Hepatocyte (in vitro differentiated cells): ENCODE results near the gene CAND1. TPM values are rescaled to one million over a fixed set of nuclear protein-coding genes. Genes with fewer than 3 reads are reported as not detected.

Experiments used
- DNase-seq: peaks from one replicate; pipeline ENCODE4 v3.0.0-alpha.2; 2016; ENCODE audit warnings: low spot score
- H2AFZ ChIP-seq: fragments of 200-600 bp; sonication (generic); 2 replicates; pipeline ENCODE4 v1.6.0; 2016; ENCODE audit warnings: antibody characterized with exemption, mild to moderate bottlenecking
- H3K27ac ChIP-seq: fragments of 200-600 bp; sonication (generic); 2 replicates; pipeline ENCODE4 v1.5.1; 2016; ENCODE audit warnings: mild to moderate bottlenecking
- H3K27me3 ChIP-seq: fragments of 200-600 bp; sonication (generic); 2 replicates; pipeline ENCODE4 v1.6.1; 2016
- H3K36me3 ChIP-seq: fragments of 200-600 bp; sonication (generic); replicated peaks from 2 replicates; pipeline ENCODE4 v1.5.1; 2016; ENCODE audit warnings: low read depth; ENCODE audit not compliant: insufficient read depth
- H3K4me1 ChIP-seq: fragments of 200-600 bp; sonication (generic); 2 replicates; pipeline ENCODE4 v1.5.1; 2016; ENCODE audit warnings: mild to moderate bottlenecking, moderate library complexity; ENCODE audit not compliant: insufficient read depth
- H3K4me2 ChIP-seq: fragments of 200-600 bp; sonication (generic); 2 replicates; pipeline ENCODE4 v1.6.0; 2016
- H3K4me3 ChIP-seq: fragments of 200-600 bp; sonication (generic); 2 replicates; pipeline ENCODE4 v1.5.1; 2016; ENCODE audit warnings: mild to moderate bottlenecking
- H3K79me2 ChIP-seq: fragments of 200-600 bp; sonication (generic); 2 replicates; pipeline ENCODE4 v1.6.0; 2017; ENCODE audit warnings: mild to moderate bottlenecking
- H3K9me2 ChIP-seq: fragments of 200-600 bp; sonication (generic); replicated peaks from 2 replicates; pipeline ENCODE4 v1.6.0; 2017; ENCODE audit warnings: mild to moderate bottlenecking; ENCODE audit not compliant: insufficient read depth
- H3K9me3 ChIP-seq: fragments of 200-600 bp; sonication (generic); 2 replicates; pipeline ENCODE4 v1.5.1; 2016; ENCODE audit warnings: low read depth, mild to moderate bottlenecking
- H4K20me1 ChIP-seq: fragments of 200-600 bp; sonication (generic); 2 replicates; pipeline ENCODE4 v1.6.0; 2016; ENCODE audit warnings: mild to moderate bottlenecking; ENCODE audit not compliant: insufficient read depth, poor library complexity, severe bottlenecking
- EZH2 ChIP-seq: fragments of 200-600 bp; sonication (generic); IDR thresholded peaks from 2 replicates; pipeline ENCODE4 v1.6.1; 2016; ENCODE audit warnings: antibody characterized with exemption, mild to moderate bottlenecking, borderline replicate concordance
- EZH2phosphoT487 ChIP-seq: fragments of 200-600 bp; sonication (generic); IDR thresholded peaks from one replicate; pipeline ENCODE4 v1.6.1; 2018; ENCODE audit warnings: antibody characterized with exemption, mild to moderate bottlenecking, low read depth, moderate library complexity; ENCODE audit not compliant: unreplicated experiment, severe bottlenecking
- WGBS: methylation state at CpG from one replicate; pipeline ENCODE4 v1.1.6; 2016; ENCODE audit warnings: low lambda C conversion rate; ENCODE audit errors: missing lambda C conversion rate; 5-methylcytosine and 5-hydroxymethylcytosine counted together
- polyA plus RNA-seq: library from polyadenylated mRNA; unstranded; fragments of >200 nt; fragmentation: Nextera tagmentation; extraction: Ambion mirVana; gene quantifications from 2 replicates; pipeline ENCODE4 v1.2.1, GENCODE V29; 2016
- total RNA-seq: library from RNA; depleted of rRNA; stranded (reverse); fragments of >200 nt; gene quantifications from 2 replicates; pipeline ENCODE4 v1.2.3, GENCODE V29; 2014
- TF ChIP-seq, protein P1 (sequence below): fragments of 200-600 bp; sonication (generic); IDR thresholded peaks from 2 replicates; pipeline ENCODE4 v1.5.1; 2016; ENCODE audit warnings: antibody characterized with exemption, mild to moderate bottlenecking; ENCODE audit not compliant: poor library complexity

CAND1 gene
- total and polyA plus RNA-seq, 2 experiments from 2014 or later, result 113 to 130 TPM

DNA sequence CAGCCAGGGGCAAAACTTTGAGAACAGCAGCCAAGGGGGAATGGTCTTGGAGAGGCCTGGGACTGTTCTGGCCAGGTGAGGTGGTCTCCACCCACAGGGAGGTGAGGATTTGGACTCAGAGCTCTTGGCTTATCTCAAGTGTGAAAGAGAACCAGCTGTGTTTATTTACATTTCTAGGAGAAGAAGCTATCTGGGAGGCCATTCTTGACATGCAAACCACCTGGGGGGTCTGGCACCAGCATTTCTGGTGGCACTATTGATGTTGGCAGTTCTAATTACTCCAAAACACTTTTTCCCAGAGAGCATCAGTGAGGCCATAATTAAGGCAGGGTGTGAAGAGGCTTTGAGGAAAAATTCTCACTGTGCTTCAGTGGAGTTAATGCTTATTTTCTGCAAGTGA is 95.1 kb downstream of the CAND1 start:
- Histone ChIP-seq H4K20me1 (no peaks in the 10 kb centered on the region), H3K9me3 (no peaks in the 10 kb centered on the region), H3K27ac (no peak overlapping the region), H3K4me2 (no peak overlapping the region), H3K27me3 (no peaks in the 10 kb centered on the region), H3K79me2 (no peaks in the 10 kb centered on the region), H2AFZ (no peak overlapping the region), H3K36me3 (no peaks in the 10 kb centered on the region), H3K9me2 (no peaks in the 10 kb centered on the region), H3K4me1 (no peaks in the 10 kb centered on the region), H3K4me3 (no peak overlapping the region)
- TF ChIP-seq, protein P1, sequence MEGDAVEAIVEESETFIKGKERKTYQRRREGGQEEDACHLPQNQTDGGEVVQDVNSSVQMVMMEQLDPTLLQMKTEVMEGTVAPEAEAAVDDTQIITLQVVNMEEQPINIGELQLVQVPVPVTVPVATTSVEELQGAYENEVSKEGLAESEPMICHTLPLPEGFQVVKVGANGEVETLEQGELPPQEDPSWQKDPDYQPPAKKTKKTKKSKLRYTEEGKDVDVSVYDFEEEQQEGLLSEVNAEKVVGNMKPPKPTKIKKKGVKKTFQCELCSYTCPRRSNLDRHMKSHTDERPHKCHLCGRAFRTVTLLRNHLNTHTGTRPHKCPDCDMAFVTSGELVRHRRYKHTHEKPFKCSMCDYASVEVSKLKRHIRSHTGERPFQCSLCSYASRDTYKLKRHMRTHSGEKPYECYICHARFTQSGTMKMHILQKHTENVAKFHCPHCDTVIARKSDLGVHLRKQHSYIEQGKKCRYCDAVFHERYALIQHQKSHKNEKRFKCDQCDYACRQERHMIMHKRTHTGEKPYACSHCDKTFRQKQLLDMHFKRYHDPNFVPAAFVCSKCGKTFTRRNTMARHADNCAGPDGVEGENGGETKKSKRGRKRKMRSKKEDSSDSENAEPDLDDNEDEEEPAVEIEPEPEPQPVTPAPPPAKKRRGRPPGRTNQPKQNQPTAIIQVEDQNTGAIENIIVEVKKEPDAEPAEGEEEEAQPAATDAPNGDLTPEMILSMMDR, result no peak
- TF ChIP-seq EZH2phosphoT487 (no peak), EZH2 (no peak)
- no peak for DNase-seq

GRCh38 chr12:67365131-67365530 is 96.0 kb downstream of the CAND1 start:
- Histone ChIP-seq H4K20me1 (no peaks in the 10 kb centered on the region), H3K36me3 (no peaks in the 10 kb centered on the region), H3K4me1 (no peaks in the 10 kb centered on the region), H3K9me2 (no peaks in the 10 kb centered on the region), H3K27me3 (no peaks in the 10 kb centered on the region), H3K4me2 (no peak overlapping the region), H3K27ac (no peak overlapping the region), H3K4me3 (no peak overlapping the region), H3K9me3 (no peaks in the 10 kb centered on the region), H3K79me2 (no peaks in the 10 kb centered on the region), H2AFZ (no peak overlapping the region)
- DNase-seq, result no peak
- no peak for TF ChIP-seq EZH2phosphoT487
- no peak for TF ChIP-seq EZH2
- TF ChIP-seq, protein P1, result no peak

DNA sequence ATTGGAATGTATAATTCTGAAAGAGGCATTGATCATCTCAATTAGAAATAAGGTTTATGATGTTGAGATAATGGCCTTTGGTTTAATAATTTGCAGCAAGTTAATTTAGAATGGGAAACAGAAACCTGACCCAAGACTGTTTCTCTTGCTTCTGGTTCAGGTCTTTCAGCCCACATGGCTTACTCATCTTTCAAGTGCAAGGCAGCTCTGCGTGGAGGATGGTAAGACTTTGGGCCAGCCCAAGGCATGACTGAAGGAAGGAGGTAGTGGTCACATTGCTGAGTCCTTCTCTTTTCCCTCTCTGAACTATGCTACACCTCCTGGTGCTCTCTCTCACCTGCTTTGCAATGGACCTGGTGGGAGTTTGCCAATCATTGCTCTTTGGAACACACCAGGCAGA is 98.7 kb downstream of the CAND1 start:
- no peak overlapping the region for H3K27ac ChIP-seq
- H4K20me1 ChIP-seq, result no peaks in the 10 kb centered on the region
- DNase-seq, result no peak
- H3K4me3 ChIP-seq, result no peak overlapping the region
- TF ChIP-seq EZH2phosphoT487 (no peak), EZH2 (no peak)
- TF ChIP-seq, protein P1, result no peak
- no peak overlapping the region for H3K4me2 ChIP-seq
- H3K9me2 ChIP-seq, result no peaks in the 10 kb centered on the region
- H3K27me3 ChIP-seq, result no peaks in the 10 kb centered on the region
- H3K79me2 ChIP-seq, result no peaks in the 10 kb centered on the region
- no peak overlapping the region for H2AFZ ChIP-seq
- WGBS, result 95% methylated on average over 1 of the region's 1 CpG
- H3K4me1 ChIP-seq, result no peaks in the 10 kb centered on the region
- H3K36me3 ChIP-seq, result no peaks in the 10 kb centered on the region
- no peaks in the 10 kb centered on the region for H3K9me3 ChIP-seq
